Measurements from ENCODE around the gene SLC17A2.
A peak's percentile ranks its signal among the peaks of the same experiment; 100 is the strongest.

The SLC17A2 gene

DNA sequence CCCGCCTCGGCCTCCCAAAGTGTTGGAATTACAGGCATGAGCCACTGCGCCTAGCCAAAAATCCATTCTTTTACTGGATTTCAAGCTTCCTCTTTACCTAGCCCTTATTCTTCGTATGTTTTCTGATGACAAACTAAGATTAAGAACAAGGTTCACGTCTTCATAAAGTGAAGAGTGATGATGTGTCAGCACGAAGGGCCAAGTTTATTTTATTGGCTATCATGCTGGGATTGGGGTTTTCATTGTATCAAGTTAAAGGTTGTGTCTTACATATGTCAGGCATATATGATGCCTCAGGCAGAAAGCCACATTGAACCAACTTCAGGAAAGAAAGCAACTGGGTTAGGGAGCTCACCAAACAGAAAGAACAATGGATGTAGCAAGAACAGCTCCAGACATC is 36.7 kb downstream of the SLC17A2 start:
- peaks cover 2% of the 10 kb centered on the region for H3K4me1 ChIP-seq (ENCODE audit: control insufficient read depth, insufficient read depth, low read length)
- H3K9ac ChIP-seq (ENCODE audit: low read depth, low read length), result no peak overlapping the region
- no peaks in the 10 kb centered on the region for H3K27me3 ChIP-seq (ENCODE audit: control insufficient read depth, insufficient read depth, low read length)
- H3K4me3 ChIP-seq (ENCODE audit: low read depth, low read length), result no peak overlapping the region
- no peaks in the 10 kb centered on the region for H3K36me3 ChIP-seq (ENCODE audit: control insufficient read depth, insufficient read depth, low read length)
- no peaks in the 10 kb centered on the region for H3K9me3 ChIP-seq (ENCODE audit: control insufficient read depth, insufficient read depth, low read length)

DNA sequence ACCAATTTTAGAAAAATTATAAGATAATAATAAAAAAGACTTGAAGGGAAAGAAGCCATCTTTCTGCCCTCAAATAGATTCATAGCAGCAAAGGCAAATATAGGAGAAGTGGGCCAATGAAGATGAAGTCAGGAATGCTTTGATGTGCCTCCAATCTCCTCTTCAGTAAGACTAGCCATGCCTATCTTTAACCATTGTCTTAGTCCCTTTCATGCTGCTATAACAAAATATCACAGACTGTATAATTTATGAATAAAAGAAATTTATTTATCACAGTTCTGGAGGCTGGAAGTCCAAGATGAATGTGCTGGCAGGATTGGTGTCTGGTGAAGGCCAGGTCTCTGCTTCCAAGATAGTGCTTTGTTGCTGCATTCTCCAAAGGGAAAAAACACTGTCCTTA is 37.6 kb downstream of the SLC17A2 start:
- no peaks in the 10 kb centered on the region for H3K9me3 ChIP-seq (ENCODE audit: control insufficient read depth, insufficient read depth, low read length)
- H3K36me3 ChIP-seq (ENCODE audit: control insufficient read depth, insufficient read depth, low read length), result no peaks in the 10 kb centered on the region
- no peaks in the 10 kb centered on the region for H3K27me3 ChIP-seq (ENCODE audit: control insufficient read depth, insufficient read depth, low read length)
- H3K9ac ChIP-seq (ENCODE audit: low read depth, low read length), result no peak overlapping the region
- no peaks in the 10 kb centered on the region for H3K4me1 ChIP-seq (ENCODE audit: control insufficient read depth, insufficient read depth, low read length)
- H3K4me3 ChIP-seq (ENCODE audit: low read depth, low read length), result no peak overlapping the region

DNA sequence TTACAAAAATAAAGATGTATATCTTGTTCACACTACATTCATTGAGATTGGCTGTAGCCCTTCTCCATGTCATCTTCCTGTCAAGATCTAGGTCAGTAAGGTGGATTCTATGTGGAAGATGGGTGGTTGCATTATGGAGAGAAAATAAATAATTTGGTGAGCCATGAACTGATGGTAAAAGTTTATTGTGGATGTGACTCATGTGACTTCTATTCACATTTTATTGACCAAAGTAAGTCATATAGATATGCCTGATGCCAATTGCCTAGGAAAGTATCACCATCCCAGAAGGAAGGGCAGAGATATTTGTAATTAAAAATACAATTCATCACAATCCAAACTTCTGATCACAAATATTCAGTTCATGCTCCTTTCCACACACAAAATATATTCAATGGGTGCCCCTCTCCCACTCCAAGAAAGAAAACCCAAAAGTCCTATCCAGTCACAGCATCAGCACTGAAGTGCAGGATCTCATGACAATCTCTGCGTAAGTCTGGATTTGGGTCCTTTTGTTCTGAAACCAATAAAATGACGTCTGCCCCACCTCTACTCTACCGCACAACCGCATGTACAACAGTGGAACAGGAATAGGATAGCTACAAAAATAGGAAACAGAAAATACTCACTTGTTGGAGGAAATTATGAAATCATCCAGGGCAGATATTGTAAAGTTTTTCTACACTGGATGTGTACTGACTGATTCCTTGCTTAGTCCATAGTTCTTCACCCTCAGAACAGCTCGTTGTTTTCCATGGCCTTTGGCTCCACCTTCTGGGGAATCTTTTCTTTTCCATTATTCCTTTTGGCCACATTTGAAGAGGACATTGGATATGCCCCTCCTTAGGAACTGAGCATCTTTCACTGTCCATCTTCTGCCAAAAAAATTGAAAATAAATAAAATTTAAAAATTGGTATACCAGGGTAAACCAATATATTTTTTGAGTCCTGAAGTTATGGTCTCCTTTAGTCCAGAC is 40.3 kb downstream of the SLC17A2 start:
- Histone ChIP-seq H3K9me3 (ENCODE audit: control insufficient read depth, insufficient read depth, low read length) (no peaks in the 10 kb centered on the region), H3K9ac (ENCODE audit: low read depth, low read length) (no peak overlapping the region), H3K4me3 (ENCODE audit: low read depth, low read length) (no peak overlapping the region), H3K27me3 (ENCODE audit: control insufficient read depth, insufficient read depth, low read length) (no peaks in the 10 kb centered on the region), H3K36me3 (ENCODE audit: control insufficient read depth, insufficient read depth, low read length) (no peaks in the 10 kb centered on the region), H3K4me1 (ENCODE audit: control insufficient read depth, insufficient read depth, low read length) (no peaks in the 10 kb centered on the region)

DNA sequence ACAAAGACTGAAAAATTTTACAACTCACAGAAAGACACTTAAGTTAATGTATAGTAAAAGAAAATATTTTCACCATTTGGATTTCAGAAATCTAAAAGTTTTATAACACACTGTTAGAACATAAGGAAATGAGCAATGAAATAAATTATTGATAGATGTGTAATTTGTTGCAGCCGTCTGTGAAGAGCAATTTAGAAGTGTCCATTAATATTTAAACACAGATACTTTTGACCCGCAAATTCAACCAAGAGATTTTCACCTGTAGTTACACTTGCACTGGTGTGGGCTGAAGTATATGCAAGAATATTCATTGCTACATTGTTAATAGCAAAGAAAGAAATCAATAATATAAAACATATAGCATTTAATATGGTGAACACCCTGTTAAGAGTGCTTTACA is 41.9 kb downstream of the SLC17A2 start:
- no peaks in the 10 kb centered on the region for H3K9me3 ChIP-seq (ENCODE audit: control insufficient read depth, insufficient read depth, low read length)
- no peak overlapping the region for H3K4me3 ChIP-seq (ENCODE audit: low read depth, low read length)
- H3K36me3 ChIP-seq (ENCODE audit: control insufficient read depth, insufficient read depth, low read length), result no peaks in the 10 kb centered on the region
- no peaks in the 10 kb centered on the region for H3K27me3 ChIP-seq (ENCODE audit: control insufficient read depth, insufficient read depth, low read length)
- H3K4me1 ChIP-seq (ENCODE audit: control insufficient read depth, insufficient read depth, low read length), result no peaks in the 10 kb centered on the region
- H3K9ac ChIP-seq (ENCODE audit: low read depth, low read length), result no peak overlapping the region

DNA sequence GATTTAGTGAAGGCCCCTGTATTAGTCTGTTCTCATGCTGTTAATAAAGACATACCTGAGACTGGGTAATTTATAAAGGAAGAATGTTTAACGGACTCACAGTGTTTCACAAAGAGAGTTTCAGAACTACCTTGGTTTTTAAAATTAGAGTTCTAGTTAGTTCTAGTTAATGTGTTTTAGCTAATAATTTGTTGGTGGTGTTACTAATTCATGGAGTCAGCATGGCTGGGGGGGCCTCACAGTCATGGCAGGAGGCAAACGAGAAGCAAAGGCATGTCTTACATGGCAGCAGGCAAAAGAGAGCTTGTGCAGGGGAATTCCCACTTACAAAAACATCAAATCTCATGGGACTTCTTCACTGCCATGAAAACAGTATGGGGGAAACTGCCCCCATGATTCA is 44.4 kb downstream of the SLC17A2 start:
- Histone ChIP-seq H3K9ac (ENCODE audit: low read depth, low read length) (no peak overlapping the region), H3K36me3 (ENCODE audit: control insufficient read depth, insufficient read depth, low read length) (no peaks in the 10 kb centered on the region), H3K9me3 (ENCODE audit: control insufficient read depth, insufficient read depth, low read length) (no peaks in the 10 kb centered on the region), H3K4me3 (ENCODE audit: low read depth, low read length) (no peak overlapping the region), H3K4me1 (ENCODE audit: control insufficient read depth, insufficient read depth, low read length) (no peaks in the 10 kb centered on the region), H3K27me3 (ENCODE audit: control insufficient read depth, insufficient read depth, low read length) (peaks cover 2% of the 10 kb centered on the region)

DNA sequence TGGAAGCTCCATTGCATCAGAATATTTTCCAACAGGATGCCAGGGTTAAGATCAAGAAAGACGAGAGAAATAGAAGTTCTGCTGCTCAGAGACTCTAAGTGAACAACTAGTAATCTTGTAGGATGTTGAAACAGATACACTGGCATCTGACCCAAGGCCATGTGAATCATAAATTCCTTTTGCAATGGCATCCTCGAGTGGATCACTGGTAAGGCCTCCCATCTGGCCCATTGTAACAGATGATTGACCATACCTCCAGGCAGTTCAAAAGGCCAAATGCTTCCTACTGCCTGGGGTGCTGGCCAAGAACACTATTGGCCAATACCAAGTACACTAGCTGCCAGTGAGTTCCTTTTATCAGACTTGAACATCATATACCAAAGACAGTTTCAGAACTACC is 46.5 kb downstream of the SLC17A2 start:
- no peak overlapping the region for H3K9ac ChIP-seq (ENCODE audit: low read depth, low read length)
- H3K27me3 ChIP-seq (ENCODE audit: control insufficient read depth, insufficient read depth, low read length), result peaks cover 2% of the 10 kb centered on the region
- H3K4me3 ChIP-seq (ENCODE audit: low read depth, low read length), result no peak overlapping the region
- no peaks in the 10 kb centered on the region for H3K9me3 ChIP-seq (ENCODE audit: control insufficient read depth, insufficient read depth, low read length)
- H3K4me1 ChIP-seq (ENCODE audit: control insufficient read depth, insufficient read depth, low read length), result no peaks in the 10 kb centered on the region
- H3K36me3 ChIP-seq (ENCODE audit: control insufficient read depth, insufficient read depth, low read length), result no peaks in the 10 kb centered on the region

DNA sequence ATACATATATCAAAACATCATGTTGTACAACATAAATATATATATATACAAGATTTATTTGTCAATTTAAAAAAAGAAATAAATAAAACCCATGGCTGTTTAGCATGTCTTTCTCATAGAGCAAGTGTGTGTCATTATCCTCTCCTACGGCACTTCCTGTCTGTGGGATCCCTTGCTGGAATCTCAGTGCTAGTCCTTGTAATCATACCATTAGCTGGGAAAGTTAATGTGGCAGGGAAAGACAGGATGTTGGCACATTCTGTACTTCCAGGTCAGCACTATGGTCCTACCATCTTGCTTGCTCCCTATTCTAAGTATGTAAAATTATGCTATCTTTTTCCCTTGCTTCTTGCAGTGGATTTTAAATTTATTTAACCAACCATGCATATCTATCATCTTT is 47.0 kb downstream of the SLC17A2 start:
- no peaks in the 10 kb centered on the region for H3K4me1 ChIP-seq (ENCODE audit: control insufficient read depth, insufficient read depth, low read length)
- H3K9ac ChIP-seq (ENCODE audit: low read depth, low read length), result no peak overlapping the region
- H3K27me3 ChIP-seq (ENCODE audit: control insufficient read depth, insufficient read depth, low read length), result peaks cover 2% of the 10 kb centered on the region
- no peak overlapping the region for H3K4me3 ChIP-seq (ENCODE audit: low read depth, low read length)
- no peaks in the 10 kb centered on the region for H3K9me3 ChIP-seq (ENCODE audit: control insufficient read depth, insufficient read depth, low read length)
- no peaks in the 10 kb centered on the region for H3K36me3 ChIP-seq (ENCODE audit: control insufficient read depth, insufficient read depth, low read length)

DNA sequence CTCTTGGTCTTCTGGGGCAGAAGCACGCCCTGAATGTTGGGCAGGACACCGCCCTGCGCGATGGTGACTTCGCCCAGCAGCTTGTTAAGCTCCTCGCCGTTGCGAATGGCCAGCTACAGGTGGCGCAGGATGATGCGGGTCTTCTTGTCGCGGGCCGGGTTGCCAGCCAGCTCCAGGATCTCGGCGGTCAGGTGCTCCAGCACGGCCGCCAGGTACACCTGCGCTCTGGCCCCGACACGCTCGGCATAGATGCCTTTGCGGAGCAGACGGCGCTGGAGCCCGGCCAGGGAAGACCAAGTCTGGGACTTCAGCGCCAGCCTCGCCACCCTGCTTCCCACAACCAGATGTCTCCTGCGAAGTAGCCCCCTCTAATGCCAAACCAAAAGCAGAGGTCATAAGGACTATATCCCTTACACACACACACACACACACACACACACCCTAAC is 48.4 kb downstream of the SLC17A2 start:
- no peak overlapping the region for H3K9ac ChIP-seq (ENCODE audit: low read depth, low read length)
- H3K4me3 ChIP-seq (ENCODE audit: low read depth, low read length), result peak overlapping the region; percentile 19

DNA sequence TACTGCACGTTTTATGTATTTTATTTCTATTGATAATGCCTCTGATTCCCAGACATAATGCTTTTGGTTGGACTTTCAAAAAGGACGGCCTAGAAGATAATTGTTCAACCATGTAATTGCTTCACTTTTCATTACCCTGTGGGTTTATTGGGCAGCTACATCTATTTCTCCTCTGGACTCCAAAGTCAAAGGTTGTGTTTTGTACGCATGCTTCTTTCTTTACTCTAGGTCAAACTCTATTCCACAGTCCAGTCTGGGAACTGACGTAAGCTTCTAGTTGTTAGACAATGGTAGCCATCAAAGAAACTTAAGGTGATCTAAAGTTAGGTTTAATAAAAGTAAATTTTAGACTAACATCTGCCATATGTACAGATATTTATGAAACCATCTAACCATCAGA is 49.9 kb downstream of the SLC17A2 start:
- Histone ChIP-seq H3K27me3 (ENCODE audit: control insufficient read depth, insufficient read depth, low read length) (peaks cover 2% of the 10 kb centered on the region), H3K4me1 (ENCODE audit: control insufficient read depth, insufficient read depth, low read length) (no peaks in the 10 kb centered on the region), H3K4me3 (ENCODE audit: low read depth, low read length) (no peak overlapping the region), H3K9ac (ENCODE audit: low read depth, low read length) (no peak overlapping the region), H3K9me3 (ENCODE audit: control insufficient read depth, insufficient read depth, low read length) (no peaks in the 10 kb centered on the region), H3K36me3 (ENCODE audit: control insufficient read depth, insufficient read depth, low read length) (no peaks in the 10 kb centered on the region)

More for the DNA sequence above, 48.4 kb downstream of the SLC17A2 start:
- no peaks in the 10 kb centered on the region for H3K9me3 ChIP-seq (ENCODE audit: control insufficient read depth, insufficient read depth, low read length)
- H3K4me1 ChIP-seq (ENCODE audit: control insufficient read depth, insufficient read depth, low read length), result no peaks in the 10 kb centered on the region
- H3K36me3 ChIP-seq (ENCODE audit: control insufficient read depth, insufficient read depth, low read length), result no peaks in the 10 kb centered on the region
- peaks cover 2% of the 10 kb centered on the region for H3K27me3 ChIP-seq (ENCODE audit: control insufficient read depth, insufficient read depth, low read length)

DNA sequence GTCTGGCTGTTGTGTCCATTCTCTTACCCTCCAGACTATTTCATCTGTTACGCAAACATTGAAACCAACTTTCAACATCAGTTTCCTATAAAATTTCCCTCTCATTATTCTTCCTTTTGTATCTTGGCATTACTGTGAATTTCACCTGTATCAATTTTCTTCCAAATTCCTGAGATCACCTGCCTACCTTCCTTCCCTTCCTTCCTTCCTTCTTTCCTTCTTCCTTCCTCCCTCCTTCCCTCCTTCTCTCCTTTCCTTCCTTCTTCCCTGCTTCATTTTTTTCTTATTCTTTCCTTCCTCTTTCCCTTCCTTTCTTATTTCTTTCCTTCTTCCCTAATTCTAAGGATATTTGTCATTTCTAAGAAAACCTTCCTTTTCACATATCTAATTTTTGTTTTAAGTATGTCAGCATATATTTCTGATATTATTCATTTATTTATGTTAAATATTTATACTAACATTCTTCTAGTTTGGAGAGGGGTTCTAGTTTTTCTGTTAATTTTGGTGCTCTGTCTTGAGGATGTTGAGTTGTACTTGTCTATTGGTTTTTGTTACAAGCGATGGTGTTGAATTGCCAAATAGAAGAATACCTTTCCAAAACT is 51.7 kb downstream of the SLC17A2 start:
- Histone ChIP-seq H3K36me3 (ENCODE audit: control insufficient read depth, insufficient read depth, low read length) (no peaks in the 10 kb centered on the region), H3K9me3 (ENCODE audit: control insufficient read depth, insufficient read depth, low read length) (no peaks in the 10 kb centered on the region), H3K9ac (ENCODE audit: low read depth, low read length) (no peak overlapping the region), H3K4me3 (ENCODE audit: low read depth, low read length) (no peak overlapping the region), H3K4me1 (ENCODE audit: control insufficient read depth, insufficient read depth, low read length) (no peaks in the 10 kb centered on the region), H3K27me3 (ENCODE audit: control insufficient read depth, insufficient read depth, low read length) (peaks cover 2% of the 10 kb centered on the region)

DNA sequence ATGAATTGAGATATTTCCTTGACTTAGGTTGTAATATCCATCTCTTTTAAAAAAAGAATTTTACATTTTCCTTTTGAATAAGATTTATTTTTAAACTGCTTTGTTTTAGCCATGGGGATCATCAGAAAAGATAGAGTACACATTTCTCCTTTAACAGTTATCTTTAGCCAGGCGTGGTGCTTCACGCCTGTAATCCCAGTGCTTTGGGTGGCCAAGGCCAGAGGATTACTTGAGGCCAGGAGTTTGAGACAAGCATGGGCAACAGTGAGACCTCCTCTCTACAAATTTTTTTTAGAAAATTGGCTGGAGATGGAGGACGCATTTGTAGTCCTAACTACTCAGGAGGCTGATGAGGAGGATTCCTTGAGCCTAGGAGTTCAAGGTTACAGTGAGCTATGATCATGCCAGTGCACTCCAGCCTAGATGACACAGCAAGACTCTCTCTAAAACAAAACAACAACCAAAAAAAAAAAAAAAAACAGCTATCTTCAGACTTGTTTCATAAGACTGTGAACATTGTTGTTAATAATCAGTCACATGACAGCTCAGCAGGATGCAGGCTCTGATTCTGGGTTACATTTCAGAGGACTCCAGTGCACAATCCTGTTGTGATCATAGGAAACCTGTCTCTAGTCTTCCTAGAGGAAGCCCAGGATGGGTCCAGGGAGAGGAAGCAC is 54.4 kb downstream of the SLC17A2 start:
- Histone ChIP-seq H3K4me1 (ENCODE audit: control insufficient read depth, insufficient read depth, low read length) (no peaks in the 10 kb centered on the region), H3K9me3 (ENCODE audit: control insufficient read depth, insufficient read depth, low read length) (no peaks in the 10 kb centered on the region), H3K9ac (ENCODE audit: low read depth, low read length) (no peak overlapping the region), H3K4me3 (ENCODE audit: low read depth, low read length) (no peak overlapping the region), H3K36me3 (ENCODE audit: control insufficient read depth, insufficient read depth, low read length) (no peaks in the 10 kb centered on the region), H3K27me3 (ENCODE audit: control insufficient read depth, insufficient read depth, low read length) (no peaks in the 10 kb centered on the region)
